OCI-LY1 (cell line): ENCODE measurements around the gene CDH3.

ENCODE experiments used
- H2AFZ ChIP-seq: fragments of 200-600 bp; sonication (generic), shearing (Covaris generic); 2 replicates; pipeline ENCODE4 v1.6.0; 2014; ENCODE audit warnings: antibody characterized with exemption, mild to moderate bottlenecking, low read length
- H3F3A ChIP-seq: fragments of 200-600 bp; sonication (generic), shearing (Covaris generic); 2 replicates; pipeline ENCODE4 v1.6.0; 2014; ENCODE audit warnings: mild to moderate bottlenecking, antibody characterized with exemption, low read length, moderate library complexity; ENCODE audit not compliant: insufficient read depth
- H3K27ac ChIP-seq: fragments of 200-600 bp; sonication (generic); 2 replicates; pipeline ENCODE4 v1.5.1; 2014; ENCODE audit warnings: low read length, mixed run types, mild to moderate bottlenecking, low read depth; ENCODE audit not compliant: poor library complexity, severe bottlenecking
- H3K27me3 ChIP-seq: fragments of 200-600 bp; sonication (generic); 2 replicates; pipeline ENCODE4 v1.6.0; 2014; ENCODE audit warnings: antibody characterized with exemption, mild to moderate bottlenecking, low read length, moderate library complexity; ENCODE audit not compliant: insufficient read depth
- H3K36me3 ChIP-seq: fragments of 200-600 bp; sonication (generic); 2 replicates; pipeline ENCODE4 v1.6.1; 2014; ENCODE audit warnings: mild to moderate bottlenecking, antibody characterized with exemption, low read length, moderate library complexity, mixed read lengths; ENCODE audit not compliant: insufficient read depth
- H3K4me1 ChIP-seq: fragments of 200-600 bp; sonication (generic); 2 replicates; pipeline ENCODE4 v1.5.1; 2014; ENCODE audit warnings: mild to moderate bottlenecking, low read length, moderate library complexity; ENCODE audit not compliant: insufficient read depth, severe bottlenecking
- H3K4me2 ChIP-seq: fragments of 200-600 bp; sonication (generic), shearing (Covaris generic); 2 replicates; pipeline ENCODE4 v1.6.1; 2014; ENCODE audit warnings: low read length
- H3K4me3 ChIP-seq: fragments of 200-600 bp; sonication (generic); 2 replicates; pipeline ENCODE4 v1.5.1; 2014; ENCODE audit warnings: low read length, low read depth, mild to moderate bottlenecking, mixed read lengths; ENCODE audit not compliant: poor library complexity, severe bottlenecking
- H3K79me2 ChIP-seq: fragments of 200-600 bp; shearing (Covaris generic); 2 replicates; pipeline ENCODE4 v1.6.1; 2016; ENCODE audit warnings: mixed run types, low read length, mixed read lengths; ENCODE audit not compliant: insufficient read depth
- H3K9ac ChIP-seq: fragments of 200-600 bp; sonication (generic), shearing (Covaris generic); 2 replicates; pipeline ENCODE4 v1.6.1; 2014; ENCODE audit warnings: mild to moderate bottlenecking, low read length, mixed read lengths
- H3K9me2 ChIP-seq: fragments of 200-600 bp; sonication (generic), shearing (Covaris generic); 2 replicates; pipeline ENCODE4 v1.6.1; 2014; ENCODE audit warnings: low read depth, mild to moderate bottlenecking, low read length, mixed read lengths
- H3K9me3 ChIP-seq: fragments of 200-600 bp; shearing (Covaris generic); 2 replicates; pipeline ENCODE4 v1.6.1; 2014; ENCODE audit warnings: low read length, mixed read lengths
- H4K20me1 ChIP-seq: fragments of 200-600 bp; sonication (generic), shearing (Covaris generic); 2 replicates; pipeline ENCODE4 v1.6.0; 2016; ENCODE audit warnings: mild to moderate bottlenecking, low read length; ENCODE audit not compliant: insufficient read depth
- CTCF ChIP-seq: fragments of 200-600 bp; sonication (generic), shearing (Covaris generic); IDR thresholded peaks from 2 replicates; pipeline ENCODE4 v1.5.1; 2017; ENCODE audit warnings: mild to moderate bottlenecking, antibody characterized with exemption, low read length, moderate library complexity, mixed read lengths
- EZH2 ChIP-seq: fragments of 200-600 bp; sonication (generic), shearing (Covaris generic); IDR thresholded peaks from 2 replicates; pipeline ENCODE4 v1.8.0; 2017; ENCODE audit warnings: borderline replicate concordance, mixed run types, mild to moderate bottlenecking, antibody characterized with exemption, low read length, moderate library complexity, mixed read lengths

The CDH3 gene

GRCh38 chr16:68660359-68660795 lies 15.3 kb downstream of the CDH3 start:
- Histone ChIP-seq H3K4me2 (no peak overlapping the region), H3K9me2 (no peaks in the 10 kb centered on the region), H3K9me3 (no peaks in the 10 kb centered on the region), H3K4me3 (no peak overlapping the region), H3F3A (no peaks in the 10 kb centered on the region), H3K79me2 (no peaks in the 10 kb centered on the region), H4K20me1 (no peaks in the 10 kb centered on the region), H3K9ac (no peak overlapping the region), H3K4me1 (no peaks in the 10 kb centered on the region), H3K27me3 (no peaks in the 10 kb centered on the region), H2AFZ (no peak overlapping the region), H3K27ac (no peak overlapping the region), H3K36me3 (no peaks in the 10 kb centered on the region)
- TF ChIP-seq EZH2 (no peak), CTCF (no peak)

GRCh38 chr16:68662035-68662434 lies 16.9 kb downstream of the CDH3 start:
- TF ChIP-seq CTCF (no peak), EZH2 (no peak)
- Histone ChIP-seq H3K4me3 (no peak overlapping the region), H2AFZ (no peak overlapping the region), H4K20me1 (no peaks in the 10 kb centered on the region), H3K79me2 (no peaks in the 10 kb centered on the region), H3K27me3 (no peaks in the 10 kb centered on the region), H3K36me3 (no peaks in the 10 kb centered on the region), H3K27ac (no peak overlapping the region), H3K4me2 (no peak overlapping the region), H3K4me1 (no peaks in the 10 kb centered on the region), H3K9me2 (no peaks in the 10 kb centered on the region), H3F3A (no peaks in the 10 kb centered on the region), H3K9me3 (no peaks in the 10 kb centered on the region), H3K9ac (no peak overlapping the region)

GRCh38 chr16:68664297-68664696 lies 19.2 kb downstream of the CDH3 start:
- H3K27ac ChIP-seq = no peak overlapping the region
- no peaks in the 10 kb centered on the region for H3K9me3 ChIP-seq
- H3K36me3 ChIP-seq = no peaks in the 10 kb centered on the region
- H3K27me3 ChIP-seq = no peaks in the 10 kb centered on the region
- no peak overlapping the region for H3K4me2 ChIP-seq
- H2AFZ ChIP-seq = no peak overlapping the region
- no peaks in the 10 kb centered on the region for H3K9me2 ChIP-seq
- no peak overlapping the region for H3K4me3 ChIP-seq
- no peaks in the 10 kb centered on the region for H4K20me1 ChIP-seq
- no peaks in the 10 kb centered on the region for H3K79me2 ChIP-seq
- no peak for TF ChIP-seq CTCF
- no peak overlapping the region for H3K9ac ChIP-seq
- no peaks in the 10 kb centered on the region for H3F3A ChIP-seq
- no peaks in the 10 kb centered on the region for H3K4me1 ChIP-seq
